ENCODE measurements around the gene MICU1. TPM values are rescaled to one million over a fixed set of nuclear protein-coding genes. Genes with fewer than 3 reads are reported as not detected.
A peak's percentile ranks its signal among the peaks of the same experiment; 100 is the strongest.

Gene MICU1
- polyA plus RNA-seq, 6 donors from 2014 or later, result 26.9 to 37.6 (median 31.4) TPM

DNA sequence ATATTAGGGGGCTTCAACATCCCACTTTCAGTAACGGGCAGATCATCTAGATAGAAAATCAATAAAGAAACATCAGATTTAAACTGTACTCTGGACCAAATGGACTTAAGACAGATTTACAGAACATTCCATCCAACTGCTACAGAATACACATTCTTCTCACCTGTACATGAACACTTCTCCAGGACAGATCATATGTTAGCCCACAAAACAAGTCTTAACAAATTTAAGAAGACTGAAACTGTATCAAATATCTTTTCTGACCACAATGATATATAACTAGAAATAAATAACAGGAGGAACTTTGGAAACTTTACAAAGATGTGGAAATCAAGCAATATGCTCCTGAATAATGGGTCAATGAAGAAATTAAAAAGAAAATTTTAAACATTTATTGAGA lies 86.7 kb downstream of the MICU1 start:
- peaks cover 22 to 38% of the 10 kb centered on the region in 2 donors for H3K36me3 Mint-ChIP-seq
- peaks cover 9 to 28% (median 27%) of the 10 kb centered on the region in 3 donors for H3K4me1 Mint-ChIP-seq
- H3K27ac Mint-ChIP-seq, result no peak overlapping the region
- no peak for DNase-seq
- no peaks in the 10 kb centered on the region for H3K27me3 Mint-ChIP-seq
- no peak overlapping the region for H3K4me3 Mint-ChIP-seq
- H3K9me3 Mint-ChIP-seq, result peaks cover 0 to 27% (median 15%) of the 10 kb centered on the region in 7 donors
- no peak for ATAC-seq (ENCODE audit: low read depth in 2 of 2)

DNA sequence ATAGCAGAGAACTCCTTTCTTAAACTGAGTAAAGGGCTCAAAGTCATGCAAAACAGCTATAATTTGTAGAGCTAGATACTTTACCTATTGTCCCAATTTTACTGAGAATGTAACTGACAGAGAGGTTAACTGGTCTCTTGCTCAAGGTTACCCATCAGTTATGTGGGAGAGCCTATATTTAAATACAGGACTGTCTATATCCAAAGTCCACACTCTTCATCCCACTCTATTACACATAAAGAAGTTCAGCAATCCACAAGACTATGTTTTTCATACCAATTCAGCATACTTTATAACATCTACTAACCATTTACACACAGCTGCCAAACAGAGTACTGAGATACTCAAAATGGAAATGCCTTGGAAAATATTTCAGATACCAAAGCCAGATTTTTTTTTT lies 100.2 kb downstream of the MICU1 start:
- no peak overlapping the region for H3K27ac Mint-ChIP-seq
- H3K9me3 Mint-ChIP-seq, result no peaks in the 10 kb centered on the region
- ATAC-seq (ENCODE audit: low read depth in 2 of 2) (no peak), DNase-seq (no peak)
- peaks cover 0 to 9% of the 10 kb centered on the region in 2 donors for H3K36me3 Mint-ChIP-seq
- no peaks in the 10 kb centered on the region for H3K27me3 Mint-ChIP-seq
- H3K4me3 Mint-ChIP-seq, result no peak overlapping the region
- no peaks in the 10 kb centered on the region for H3K4me1 Mint-ChIP-seq

DNA sequence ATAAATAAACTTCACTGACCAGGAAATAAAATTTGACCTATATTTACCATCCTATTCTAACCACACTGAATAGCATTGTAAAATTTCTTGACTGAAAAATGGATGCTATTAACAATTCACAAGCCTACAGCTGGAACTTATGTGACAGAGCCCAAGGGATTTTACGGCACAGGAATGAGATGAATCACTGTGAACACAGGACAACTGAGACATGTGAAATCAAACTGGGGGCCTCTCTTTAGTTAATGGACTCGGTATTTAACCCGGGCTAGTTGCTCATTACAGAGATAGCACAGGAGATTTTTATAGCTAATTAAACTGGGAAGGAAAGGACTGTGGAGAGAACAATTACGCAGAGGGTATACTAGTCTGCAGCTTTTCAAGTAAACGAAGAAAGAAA lies 100.6 kb downstream of the MICU1 start:
- DNase-seq (no peak), ATAC-seq (ENCODE audit: low read depth in 2 of 2) (no peak)
- Mint-ChIP-seq H3K4me3 (no peak overlapping the region), H3K27ac (no peak overlapping the region), H3K27me3 (no peaks in the 10 kb centered on the region), H3K4me1 (no peaks in the 10 kb centered on the region), H3K36me3 (peaks cover 0 to 9% of the 10 kb centered on the region in 2 donors), H3K9me3 (no peaks in the 10 kb centered on the region)

DNA sequence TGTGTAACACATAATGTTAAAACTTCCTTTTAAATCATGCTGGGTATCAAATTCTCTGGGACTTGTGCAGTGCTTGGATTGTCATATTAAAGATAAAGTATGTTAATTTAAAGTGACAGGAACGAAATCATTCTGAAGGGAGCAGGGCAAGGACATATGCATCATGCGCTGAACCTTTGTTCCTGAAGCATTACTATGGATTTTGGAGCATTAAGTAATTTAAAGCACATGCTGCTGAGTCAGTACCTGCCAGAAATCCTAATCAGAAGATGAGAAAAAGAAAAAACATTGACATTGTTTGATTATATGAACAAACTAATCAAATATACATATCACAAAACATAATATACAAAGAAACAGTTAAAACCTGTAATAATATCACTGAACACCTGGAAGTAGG lies 101.4 kb downstream of the MICU1 start:
- H3K4me3 Mint-ChIP-seq, result no peak overlapping the region
- H3K27me3 Mint-ChIP-seq, result no peaks in the 10 kb centered on the region
- no peaks in the 10 kb centered on the region for H3K9me3 Mint-ChIP-seq
- no peaks in the 10 kb centered on the region for H3K4me1 Mint-ChIP-seq
- DNase-seq (no peak), ATAC-seq (ENCODE audit: low read depth in 2 of 2) (no peak)
- no peak overlapping the region for H3K27ac Mint-ChIP-seq
- H3K36me3 Mint-ChIP-seq, result peaks cover 0 to 7% of the 10 kb centered on the region in 2 donors

DNA sequence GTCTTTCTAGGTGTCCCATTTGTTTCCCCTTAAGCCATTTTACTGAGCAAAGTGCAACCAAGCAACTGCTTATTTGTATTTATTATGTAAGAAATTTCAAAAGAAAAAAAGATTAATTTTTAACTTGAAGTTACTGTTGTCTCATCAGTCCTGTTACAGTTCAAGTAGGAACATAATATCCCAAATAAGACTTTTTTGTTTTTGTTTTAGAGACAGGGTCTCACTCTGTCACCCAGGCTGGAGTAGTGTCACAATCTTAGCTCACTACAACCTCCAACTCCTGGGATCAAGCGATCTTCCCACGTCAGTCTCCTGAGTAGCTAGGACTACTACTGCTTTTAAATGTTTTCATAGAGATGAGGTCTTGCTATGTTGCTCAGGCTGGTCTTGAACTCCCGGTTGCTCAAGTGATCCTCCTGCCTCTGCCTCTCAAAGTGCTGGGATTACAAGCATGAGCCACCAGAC lies 101.9 kb downstream of the MICU1 start:
- Mint-ChIP-seq H3K27me3 (no peaks in the 10 kb centered on the region), H3K9me3 (no peaks in the 10 kb centered on the region), H3K27ac (no peak overlapping the region), H3K36me3 (peaks cover 0 to 2% of the 10 kb centered on the region in 2 donors), H3K4me1 (no peaks in the 10 kb centered on the region), H3K4me3 (no peak overlapping the region)
- DNase-seq, result no peak
- ATAC-seq (ENCODE audit: low read depth in 2 of 2), result no peak

DNA sequence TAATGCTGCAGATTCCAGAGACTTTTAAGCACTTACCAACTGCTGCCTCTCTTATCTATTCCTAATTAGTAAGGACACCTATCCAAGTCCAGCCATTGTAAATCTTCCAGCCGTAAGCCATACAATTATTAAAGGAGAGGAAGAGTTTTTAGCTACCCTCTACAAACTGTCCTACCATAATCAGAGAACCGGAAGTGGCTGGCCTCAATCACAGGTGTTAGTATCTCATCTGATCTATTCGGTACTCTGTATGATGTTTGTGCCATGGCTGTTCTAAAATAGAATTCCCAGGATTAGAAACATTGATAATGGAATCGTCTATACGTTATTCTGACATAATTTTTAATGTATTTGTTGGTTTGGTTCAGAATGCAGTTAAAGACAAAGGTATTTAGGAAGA lies 102.8 kb downstream of the MICU1 start:
- H3K27ac Mint-ChIP-seq, result no peak overlapping the region
- H3K4me3 Mint-ChIP-seq, result no peak overlapping the region
- DNase-seq, result no peak
- no peak for ATAC-seq (ENCODE audit: low read depth in 2 of 2)
- H3K27me3 Mint-ChIP-seq, result no peaks in the 10 kb centered on the region
- no peaks in the 10 kb centered on the region for H3K4me1 Mint-ChIP-seq
- H3K9me3 Mint-ChIP-seq, result no peaks in the 10 kb centered on the region
- H3K36me3 Mint-ChIP-seq, result no peaks in the 10 kb centered on the region

DNA sequence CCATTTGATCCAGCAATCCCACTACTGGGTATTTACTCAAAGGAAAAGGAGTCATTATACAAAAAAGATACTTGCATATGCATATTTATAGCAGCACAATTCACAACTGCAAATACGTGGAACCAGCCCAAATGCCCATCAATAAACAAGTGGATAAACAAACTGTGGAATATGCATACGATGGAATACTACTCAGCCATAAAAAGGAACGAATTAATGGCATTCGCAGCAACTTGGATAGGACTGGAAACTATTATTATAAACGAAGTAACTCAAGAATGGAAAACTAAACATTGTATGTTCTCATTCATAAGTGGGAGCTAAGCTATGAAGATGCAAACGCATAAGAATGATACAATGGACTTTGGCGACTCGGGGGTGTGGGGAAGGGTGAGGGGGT lies 108.6 kb downstream of the MICU1 start:
- Mint-ChIP-seq H3K4me1 (no peaks in the 10 kb centered on the region), H3K4me3 (no peak overlapping the region), H3K27ac (peak overlapping the region in 1 of 6 donors; percentile 24), H3K9me3 (peaks cover 10 to 21% (median 12%) of the 10 kb centered on the region in 7 donors), H3K36me3 (peaks cover 7 to 33% of the 10 kb centered on the region in 2 donors), H3K27me3 (no peaks in the 10 kb centered on the region)
- no peak for DNase-seq
- ATAC-seq (ENCODE audit: low read depth in 2 of 2), result no peak

DNA sequence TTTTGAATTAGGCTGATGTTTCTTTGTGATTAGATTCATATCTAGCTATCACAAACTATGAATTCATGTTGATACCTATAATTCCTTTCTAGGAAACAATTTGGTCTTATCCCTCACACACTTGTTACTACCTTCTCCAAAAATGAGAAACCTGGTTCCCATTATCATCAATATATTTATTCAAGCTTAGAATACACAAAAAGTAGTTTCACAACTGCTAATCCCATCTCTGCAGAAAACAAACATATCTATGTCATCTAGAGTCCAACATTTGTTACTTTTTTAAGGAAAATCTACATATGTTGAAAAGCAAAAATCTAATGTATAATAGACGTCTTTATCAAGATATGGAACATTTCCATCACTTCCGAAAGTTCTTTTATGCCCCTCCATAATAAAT lies 110.4 kb downstream of the MICU1 start:
- Mint-ChIP-seq H3K27me3 (no peaks in the 10 kb centered on the region), H3K4me3 (no peak overlapping the region), H3K9me3 (peaks cover 10 to 21% (median 12%) of the 10 kb centered on the region in 7 donors), H3K36me3 (peaks cover 7 to 33% of the 10 kb centered on the region in 2 donors), H3K4me1 (peaks cover 0 to 5% (median 0%) of the 10 kb centered on the region in 3 donors), H3K27ac (no peak overlapping the region)
- no peak for ATAC-seq (ENCODE audit: low read depth in 2 of 2)
- no peak for DNase-seq

DNA sequence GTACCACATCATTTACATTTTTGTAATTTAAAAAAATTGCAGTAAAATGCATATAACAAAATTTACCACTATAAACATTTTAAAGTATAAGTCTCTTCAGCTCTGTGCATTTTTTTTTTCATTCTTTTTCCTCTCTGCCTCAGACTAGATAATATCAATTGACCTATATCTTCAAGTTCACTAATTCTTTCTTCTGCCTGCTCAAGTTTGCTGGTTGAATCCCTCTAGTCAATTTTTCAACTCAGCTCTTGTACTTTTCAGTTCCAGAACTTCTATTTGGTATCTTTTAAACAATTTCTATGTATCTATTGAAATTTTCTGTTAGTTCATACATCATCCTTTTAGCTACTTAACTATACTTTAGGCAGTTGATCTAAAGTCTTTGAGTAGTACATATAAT lies 112.0 kb downstream of the MICU1 start:
- peaks cover 7 to 33% of the 10 kb centered on the region in 2 donors for H3K36me3 Mint-ChIP-seq
- DNase-seq, result no peak
- no peaks in the 10 kb centered on the region for H3K27me3 Mint-ChIP-seq
- no peak overlapping the region for H3K27ac Mint-ChIP-seq
- H3K4me3 Mint-ChIP-seq, result no peak overlapping the region
- no peak for ATAC-seq (ENCODE audit: low read depth in 2 of 2)
- H3K9me3 Mint-ChIP-seq, result peaks cover 10 to 21% (median 12%) of the 10 kb centered on the region in 7 donors
- peaks cover 0 to 9% (median 2%) of the 10 kb centered on the region in 3 donors for H3K4me1 Mint-ChIP-seq

DNA sequence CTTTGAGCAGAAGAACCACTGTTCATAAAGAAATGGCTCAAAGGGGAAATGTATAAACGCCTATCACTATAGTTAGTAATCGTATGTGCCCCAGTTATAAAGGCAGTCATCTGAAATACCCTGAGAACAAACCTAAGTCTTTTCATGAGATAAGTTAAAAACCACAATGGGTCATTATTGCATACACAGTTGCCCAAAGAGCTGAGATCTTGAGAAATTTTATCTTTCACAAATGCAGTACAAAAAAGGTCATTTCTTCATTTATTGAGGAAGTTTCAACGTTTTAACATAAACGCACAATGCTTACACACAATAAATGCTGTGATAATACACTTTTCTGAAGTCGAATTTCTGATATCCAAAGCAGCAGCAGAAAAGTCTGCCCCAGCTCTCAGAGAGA lies 114.4 kb downstream of the MICU1 start:
- no peak for ATAC-seq (ENCODE audit: low read depth in 2 of 2)
- H3K9me3 Mint-ChIP-seq, result peaks cover 8 to 21% (median 12%) of the 10 kb centered on the region in 7 donors

DNA sequence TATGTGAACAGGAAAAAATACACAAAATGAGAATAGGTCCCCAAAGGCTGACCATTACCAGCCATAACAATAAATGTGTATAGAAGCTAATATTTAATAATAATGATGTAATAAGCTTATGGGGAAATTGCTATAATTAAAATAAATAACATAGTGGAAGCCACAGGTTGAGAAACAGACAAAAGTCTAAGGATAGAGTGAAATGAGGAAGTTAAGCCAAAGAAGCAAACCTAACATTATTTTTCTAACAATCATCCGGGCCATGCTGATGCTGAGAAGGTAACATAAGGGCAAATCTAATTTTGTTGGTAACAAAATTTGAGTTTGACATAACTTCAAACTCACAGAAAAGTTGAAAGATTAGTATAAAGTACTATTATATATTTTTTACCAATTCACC lies 115.9 kb downstream of the MICU1 start:
- no peak for ATAC-seq (ENCODE audit: low read depth in 2 of 2)
- Mint-ChIP-seq H3K4me1 (peaks cover 0 to 9% (median 2%) of the 10 kb centered on the region in 3 donors), H3K36me3 (peaks cover 10 to 21% of the 10 kb centered on the region in 2 donors), H3K4me3 (no peak overlapping the region), H3K9me3 (peaks cover 10 to 19% (median 12%) of the 10 kb centered on the region in 7 donors), H3K27ac (peak overlapping the region in 1 of 6 donors; percentile 14), H3K27me3 (no peaks in the 10 kb centered on the region)
- no peak for DNase-seq

More for the DNA sequence above, 114.4 kb downstream of the MICU1 start:
- no peaks in the 10 kb centered on the region for H3K27me3 Mint-ChIP-seq
- H3K27ac Mint-ChIP-seq, result no peak overlapping the region
- peaks cover 0 to 9% (median 2%) of the 10 kb centered on the region in 3 donors for H3K4me1 Mint-ChIP-seq
- H3K4me3 Mint-ChIP-seq, result no peak overlapping the region
- DNase-seq, result no peak
- H3K36me3 Mint-ChIP-seq, result peaks cover 4 to 24% of the 10 kb centered on the region in 2 donors

DNA sequence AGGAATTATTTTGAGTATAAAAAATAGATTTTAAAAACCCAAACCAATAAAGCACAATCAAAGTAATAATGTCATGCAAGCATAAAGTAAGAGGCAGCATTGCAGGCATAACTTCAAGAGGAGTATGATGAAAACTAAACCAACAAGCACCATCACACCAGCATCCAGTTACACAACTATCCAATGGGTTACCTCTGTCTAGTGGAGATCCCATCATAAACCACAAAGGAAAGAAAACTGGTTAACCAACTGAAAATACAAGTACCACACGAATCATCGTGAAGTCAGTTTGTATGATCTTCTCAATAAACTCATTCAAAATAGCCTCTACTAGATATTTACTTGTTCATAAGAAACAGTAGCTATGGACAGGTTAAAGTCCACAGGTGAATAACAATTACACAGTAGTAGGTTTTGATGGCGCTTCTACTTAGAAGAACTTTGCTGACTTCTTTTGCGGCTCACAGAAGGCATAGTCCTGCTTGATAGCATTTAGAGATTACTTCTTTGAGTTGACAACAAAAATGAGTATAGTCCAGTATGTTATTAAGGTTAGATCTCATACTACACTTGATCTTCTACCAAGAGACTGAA lies 116.6 kb downstream of the MICU1 start:
- H3K9me3 Mint-ChIP-seq, result peaks cover 6 to 18% (median 9%) of the 10 kb centered on the region in 7 donors
- peaks cover 10 to 15% of the 10 kb centered on the region in 2 donors for H3K36me3 Mint-ChIP-seq
- no peak overlapping the region for H3K27ac Mint-ChIP-seq
- ATAC-seq (ENCODE audit: low read depth in 2 of 2), result no peak
- H3K4me1 Mint-ChIP-seq, result peaks cover 0 to 9% (median 2%) of the 10 kb centered on the region in 3 donors
- no peak overlapping the region for H3K4me3 Mint-ChIP-seq
- no peak for DNase-seq
- H3K27me3 Mint-ChIP-seq, result no peaks in the 10 kb centered on the region

DNA sequence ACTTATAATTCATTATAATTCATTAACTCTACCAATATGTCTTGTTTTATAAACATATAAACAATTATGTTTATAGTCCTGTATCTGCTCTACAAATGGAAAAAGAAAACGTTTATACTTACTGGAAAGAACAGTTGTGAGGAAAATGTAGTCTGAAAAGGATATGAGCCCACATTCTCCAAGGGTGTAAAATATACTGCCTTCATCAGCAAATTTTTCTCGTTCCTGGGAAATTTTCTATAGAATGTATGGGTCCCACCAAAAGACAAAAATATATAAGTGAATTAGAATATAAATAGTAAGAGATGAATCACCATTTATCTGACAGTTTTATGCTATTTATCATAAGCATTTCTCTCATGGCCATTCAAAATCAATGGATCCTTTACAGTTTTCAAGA lies 117.8 kb downstream of the MICU1 start:
- H3K4me1 Mint-ChIP-seq, result peaks cover 0 to 9% (median 2%) of the 10 kb centered on the region in 3 donors
- H3K9me3 Mint-ChIP-seq, result peaks cover 0 to 16% (median 6%) of the 10 kb centered on the region in 7 donors
- H3K4me3 Mint-ChIP-seq, result no peak overlapping the region
- DNase-seq, result no peak
- peaks cover 11 to 16% of the 10 kb centered on the region in 2 donors for H3K36me3 Mint-ChIP-seq
- no peak for ATAC-seq (ENCODE audit: low read depth in 2 of 2)
- H3K27ac Mint-ChIP-seq, result no peak overlapping the region
- no peaks in the 10 kb centered on the region for H3K27me3 Mint-ChIP-seq

DNA sequence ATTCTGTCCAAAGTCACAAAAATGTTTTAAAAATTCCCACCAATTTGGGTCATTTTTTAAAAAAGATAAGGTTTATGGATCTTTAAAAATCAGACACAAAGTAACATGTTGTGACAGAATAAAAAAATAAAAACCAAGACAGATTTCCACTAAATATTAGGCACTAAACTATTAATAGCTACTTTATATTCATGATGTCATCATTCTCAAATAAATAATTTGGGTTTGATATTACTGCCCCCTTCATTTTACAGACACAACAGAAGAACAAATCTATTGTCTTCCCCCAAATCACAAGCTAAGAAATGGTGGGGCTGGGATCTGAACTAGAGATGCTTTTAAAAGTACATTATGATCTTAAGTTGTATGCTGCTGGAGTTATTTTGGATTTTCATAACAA lies 119.4 kb downstream of the MICU1 start:
- Mint-ChIP-seq H3K27me3 (no peaks in the 10 kb centered on the region), H3K9me3 (peaks cover 0 to 16% (median 6%) of the 10 kb centered on the region in 7 donors), H3K27ac (no peak overlapping the region), H3K4me1 (peaks cover 0 to 9% (median 2%) of the 10 kb centered on the region in 3 donors), H3K36me3 (peaks cover 15 to 16% of the 10 kb centered on the region in 2 donors), H3K4me3 (no peak overlapping the region)
- ATAC-seq (ENCODE audit: low read depth in 2 of 2), result no peak
- DNase-seq, result no peak

All from naive B cell (primary cell).